ENCODE measurements around the gene SLC38A10.

- TF ChIP-seq EZH2 (IDR thresholded peaks at IDR 0.05; ENCODE audit: insufficient read depth, poor library complexity, severe bottlenecking), result no peak
- TF ChIP-seq EZH2phosphoT487 (IDR thresholded peaks at IDR 0.05; ENCODE audit: insufficient read depth, low read depth), result no peak
These were observed 57.3 kb downstream of the SLC38A10 start for GRCh38 chr17:81237591-81238489.
